ENCODE results near the gene CYSTM1.
A peak's percentile ranks its signal among the peaks of the same experiment; 100 is the strongest.
"Not testable (repeated sequence)": the region's sequence is repeated elsewhere in the genome, so short reads cannot be mapped to it uniquely, and the experiment has no call there.

The CYSTM1 gene

DNA sequence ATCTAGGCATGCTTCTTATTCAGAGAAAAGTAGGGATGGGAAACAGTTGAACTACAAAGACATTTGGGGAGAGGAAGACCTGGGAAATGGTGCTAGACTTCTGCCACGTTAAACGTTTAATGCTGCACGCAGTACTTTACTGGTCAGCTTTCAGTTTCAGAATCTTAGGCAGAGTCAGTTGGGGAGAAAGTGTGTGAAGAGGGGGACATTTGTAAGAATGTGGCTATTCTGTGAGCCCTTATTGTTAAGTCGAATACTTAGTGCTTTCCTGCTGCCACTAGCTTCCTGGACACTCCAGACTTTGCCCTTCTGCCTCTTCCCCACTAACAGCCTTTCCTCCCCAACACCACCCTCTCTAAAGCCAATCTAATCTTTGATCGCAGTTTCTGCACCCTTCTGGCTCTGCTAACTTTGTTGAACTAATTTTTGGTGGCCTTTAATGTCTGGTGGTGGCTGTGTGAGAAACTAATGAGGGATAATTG lies 6.1 kb downstream of the CYSTM1 start:
- no peak for DNase-seq

DNA sequence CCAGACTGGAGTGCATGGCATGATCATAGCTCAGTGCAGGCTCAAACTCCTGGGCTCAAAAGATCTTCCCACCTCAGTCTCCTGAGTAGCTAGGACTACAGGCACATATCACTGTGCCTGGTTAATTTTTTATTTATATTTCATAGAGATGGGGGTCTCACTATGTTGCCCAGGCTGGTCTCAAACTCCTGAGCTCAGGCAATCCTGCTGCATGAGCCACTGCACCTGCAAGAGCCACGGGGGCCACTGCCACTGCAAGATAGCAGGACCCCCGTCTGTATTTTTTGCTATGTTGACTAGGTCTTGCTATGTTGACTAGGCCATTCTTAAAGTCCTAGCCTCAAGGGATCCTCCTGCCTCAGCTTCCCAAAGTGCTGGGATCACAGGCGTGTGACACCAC lies 6.5 kb downstream of the CYSTM1 start:
- no peak for DNase-seq

DNA sequence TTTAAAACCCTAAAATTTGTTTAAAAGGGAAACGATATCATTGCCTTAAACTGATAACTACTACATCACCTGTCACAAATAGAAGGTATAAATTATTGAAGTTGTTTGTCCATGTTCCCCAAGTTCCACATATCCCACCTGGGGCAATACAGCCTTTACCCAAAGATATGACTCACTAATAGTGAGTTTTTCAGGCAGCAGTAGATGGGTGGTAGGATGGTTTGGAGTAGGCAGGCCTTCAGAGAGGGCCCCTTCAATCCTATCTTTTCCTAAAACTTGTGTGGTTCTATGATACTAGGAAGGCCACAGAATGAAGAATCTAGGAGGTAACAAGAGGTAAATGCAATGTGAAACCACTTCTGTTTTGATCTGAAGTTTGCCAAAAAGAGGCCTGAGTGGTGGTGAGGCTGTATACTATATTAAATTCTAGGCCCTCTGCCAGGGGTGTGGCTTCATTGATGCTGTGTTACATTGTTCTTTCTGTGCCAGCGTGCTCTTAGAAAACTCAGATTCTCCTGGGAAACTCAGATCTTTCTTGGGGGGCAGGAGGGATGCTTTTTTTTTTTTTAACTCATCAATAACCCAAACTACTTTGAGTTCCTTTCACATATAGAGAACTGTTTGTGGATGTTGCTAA lies 7.2 kb downstream of the CYSTM1 start:
- no peak for DNase-seq

DNA sequence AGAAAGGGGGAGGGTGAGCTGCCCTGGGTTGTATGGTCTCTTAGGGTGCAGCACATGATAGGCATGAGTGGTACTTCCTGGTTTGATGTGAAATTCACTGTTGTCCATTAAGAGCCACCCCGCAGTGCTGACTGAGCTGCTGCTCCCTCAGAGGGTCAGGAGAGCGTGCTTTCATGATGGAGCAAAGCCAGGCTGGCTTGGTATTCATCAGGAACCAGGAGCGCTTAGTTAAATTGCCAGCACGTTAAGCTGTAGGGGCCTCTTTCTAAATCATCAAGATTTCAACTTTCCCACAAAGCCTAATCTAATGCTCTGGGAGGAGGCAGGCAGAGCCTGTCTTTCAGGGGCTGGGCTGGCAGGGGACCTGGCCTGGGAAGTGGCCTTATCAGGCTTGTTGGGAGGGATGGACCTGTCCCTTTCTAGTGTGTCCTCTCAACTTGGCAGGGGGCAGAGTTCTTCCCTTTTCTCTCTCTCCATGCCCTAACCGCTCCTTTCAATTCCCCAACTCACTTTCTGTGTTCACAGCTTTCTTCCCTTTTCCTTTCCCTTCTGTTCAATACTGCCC lies 7.9 kb downstream of the CYSTM1 start:
- no peak for DNase-seq

DNA sequence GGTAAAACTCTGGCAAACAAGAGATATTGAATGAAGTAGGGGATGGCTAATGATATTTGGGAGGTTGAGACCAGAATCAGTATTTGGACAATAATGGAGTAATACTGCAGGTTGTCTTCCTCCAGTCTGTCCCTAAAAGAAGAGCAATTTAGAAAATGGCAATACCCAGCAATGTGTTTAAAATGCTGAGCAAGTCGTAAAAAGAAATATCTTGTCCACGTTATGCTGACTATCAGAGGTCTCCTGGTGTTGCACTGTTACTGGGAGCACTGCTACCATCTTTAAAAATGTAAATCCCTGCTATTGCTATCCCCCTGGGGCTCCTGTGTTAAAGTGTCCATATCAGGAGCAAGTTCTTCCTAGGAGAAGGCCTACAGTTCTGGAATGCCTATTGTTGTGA lies 10.4 kb downstream of the CYSTM1 start:
- no peak for DNase-seq

DNA sequence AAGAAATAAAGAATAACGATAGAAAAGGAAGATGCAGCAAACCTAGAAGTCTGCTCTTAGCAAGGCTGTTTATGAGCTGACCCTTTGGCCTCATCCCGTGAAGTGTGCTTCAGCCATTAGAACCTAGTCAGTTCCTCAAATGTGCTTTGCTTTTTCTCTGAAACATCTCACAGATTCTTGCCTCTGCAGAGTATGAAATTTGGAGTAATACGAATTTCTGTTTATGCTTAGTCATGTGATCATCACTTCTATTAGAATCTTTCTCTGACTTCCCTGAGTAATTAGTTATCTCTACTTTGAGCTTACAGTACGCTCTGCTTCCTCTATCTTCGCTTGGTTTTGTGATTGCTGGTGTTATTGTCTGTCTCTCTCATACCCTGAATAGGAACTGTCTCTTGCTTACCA lies 11.3 kb downstream of the CYSTM1 start:
- DNase-seq = no peak

DNA sequence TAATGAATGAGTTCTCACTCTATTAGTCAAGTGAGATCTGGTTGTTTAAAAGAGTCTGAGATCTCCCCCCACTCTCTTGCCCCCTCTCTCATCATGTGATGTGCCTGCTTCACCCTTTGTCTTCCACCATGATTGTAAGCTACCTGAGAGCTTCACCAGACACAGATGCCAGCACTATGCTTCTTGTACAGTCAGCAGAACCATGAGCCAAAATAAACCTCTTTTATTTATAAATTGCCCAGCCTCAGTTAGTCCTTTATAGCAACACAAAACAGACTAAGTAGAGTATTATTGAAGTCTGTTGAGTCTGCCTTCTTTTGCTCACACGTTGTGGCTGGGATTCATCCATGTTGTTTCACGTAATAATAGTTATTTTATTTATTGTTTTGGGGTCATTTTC lies 14.3 kb downstream of the CYSTM1 start:
- DNase-seq = no peak

DNA sequence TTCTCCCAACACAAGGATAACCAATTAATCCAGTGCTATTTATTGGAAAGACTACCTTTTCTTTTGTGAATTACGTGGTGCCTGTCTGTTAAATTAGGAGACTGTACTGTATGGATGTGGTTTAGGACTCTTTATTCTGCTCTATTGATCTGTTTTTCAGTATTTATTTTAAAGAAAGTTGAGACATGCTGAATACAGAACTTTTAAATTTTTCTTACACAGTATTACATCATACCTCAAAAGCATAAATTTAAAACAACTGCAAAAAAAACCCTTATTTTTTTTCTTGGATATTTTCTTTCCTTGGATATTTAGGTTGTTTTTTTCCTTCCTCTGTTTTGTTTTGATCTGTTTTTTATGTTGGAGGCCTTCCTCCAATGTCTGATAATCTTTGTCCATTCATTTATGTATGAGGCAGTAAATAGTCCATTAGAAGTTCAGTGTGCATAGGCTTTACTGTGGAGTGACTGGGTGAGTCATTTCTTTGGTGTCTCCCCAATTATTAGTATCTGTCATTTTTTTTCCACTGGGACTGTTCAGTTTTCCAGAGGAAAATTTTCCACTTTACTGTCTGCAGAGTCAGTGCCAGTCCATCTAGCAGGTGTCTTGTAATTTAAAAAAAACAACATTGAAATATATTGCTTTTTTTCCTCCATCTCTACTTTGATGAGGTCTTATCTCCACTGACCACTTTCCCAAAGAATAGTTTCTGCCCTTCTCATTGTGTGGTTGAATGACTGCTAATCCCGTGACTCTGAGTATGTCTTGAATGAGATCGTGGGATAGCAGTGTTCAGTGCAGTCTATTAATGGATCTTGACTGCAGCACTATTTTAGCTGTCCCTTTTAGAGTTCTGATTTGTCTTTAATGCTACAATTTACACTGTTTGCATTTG lies 15.2 kb downstream of the CYSTM1 start:
- no peak for DNase-seq

DNA sequence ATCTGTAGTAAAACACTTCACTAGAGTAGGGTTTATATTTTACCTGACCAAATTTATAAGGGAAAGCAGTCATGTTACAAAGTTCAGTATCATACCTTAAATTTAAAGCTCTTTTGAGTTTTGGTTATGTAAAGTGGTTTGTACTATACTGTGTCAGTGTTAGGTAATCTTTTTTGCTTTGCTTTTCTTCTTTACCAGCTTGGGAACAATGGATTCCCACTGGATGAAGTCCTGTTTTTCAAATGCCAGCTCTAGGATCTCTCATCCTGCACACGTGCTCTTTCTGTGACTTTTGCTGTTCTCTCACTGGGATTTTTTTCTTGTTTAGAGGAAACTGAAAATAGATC lies 15.9 kb downstream of the CYSTM1 start:
- no peak for DNase-seq

DNA sequence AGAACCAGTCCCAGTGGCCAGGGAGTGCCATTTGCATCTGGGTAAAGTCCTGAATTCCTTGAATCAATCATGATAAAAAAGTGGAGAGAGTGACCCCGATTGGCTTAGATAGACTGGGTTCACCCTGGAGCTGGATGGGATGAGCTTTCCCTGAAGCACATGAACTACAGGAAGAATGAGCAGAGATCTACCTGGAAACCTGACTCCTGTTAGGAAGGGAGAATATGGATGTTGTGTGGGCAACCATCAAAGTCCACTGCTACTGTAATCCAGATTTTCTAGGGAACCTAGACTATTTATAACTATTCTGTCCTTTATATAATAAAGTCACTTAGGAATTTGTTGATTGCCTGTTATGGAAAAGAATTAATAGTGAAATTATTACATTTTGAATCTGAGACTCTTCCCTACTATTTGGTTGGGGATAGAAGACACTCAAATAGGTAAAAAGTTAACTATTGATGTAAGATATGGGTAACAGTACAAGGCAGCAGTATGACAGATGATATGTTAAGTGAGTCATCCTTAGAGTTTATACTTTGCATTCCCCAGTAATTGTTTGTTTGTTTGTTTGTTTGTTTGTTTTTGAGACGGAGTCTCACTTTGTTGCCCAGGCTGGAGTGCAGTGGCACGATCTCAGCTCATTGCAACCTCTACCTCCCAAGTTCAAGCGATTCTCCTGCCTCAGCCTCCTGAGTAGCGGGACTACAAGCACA lies 17.9 kb downstream of the CYSTM1 start:
- no peak for DNase-seq

DNA sequence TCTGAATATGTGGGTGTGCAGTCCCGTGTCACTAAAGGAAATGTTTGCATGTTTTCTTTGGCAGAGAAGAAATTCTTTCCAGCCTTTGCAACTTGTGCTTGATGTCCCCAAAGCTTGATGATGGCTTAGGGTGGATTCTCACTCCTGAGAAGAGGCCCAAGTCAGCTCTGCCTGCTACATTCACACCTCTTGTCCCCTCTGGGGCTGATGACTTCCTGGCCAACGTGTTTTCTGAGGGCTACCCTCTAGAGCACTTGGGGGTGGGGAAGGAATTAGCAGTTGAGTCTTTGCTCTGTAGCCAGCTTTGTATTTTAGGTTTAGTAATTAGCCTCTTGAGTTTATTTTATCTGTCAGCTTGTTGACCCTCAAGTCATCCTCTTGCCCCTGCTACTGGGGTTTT lies 19.7 kb downstream of the CYSTM1 start:
- peak; percentile 43 for DNase-seq

DNA sequence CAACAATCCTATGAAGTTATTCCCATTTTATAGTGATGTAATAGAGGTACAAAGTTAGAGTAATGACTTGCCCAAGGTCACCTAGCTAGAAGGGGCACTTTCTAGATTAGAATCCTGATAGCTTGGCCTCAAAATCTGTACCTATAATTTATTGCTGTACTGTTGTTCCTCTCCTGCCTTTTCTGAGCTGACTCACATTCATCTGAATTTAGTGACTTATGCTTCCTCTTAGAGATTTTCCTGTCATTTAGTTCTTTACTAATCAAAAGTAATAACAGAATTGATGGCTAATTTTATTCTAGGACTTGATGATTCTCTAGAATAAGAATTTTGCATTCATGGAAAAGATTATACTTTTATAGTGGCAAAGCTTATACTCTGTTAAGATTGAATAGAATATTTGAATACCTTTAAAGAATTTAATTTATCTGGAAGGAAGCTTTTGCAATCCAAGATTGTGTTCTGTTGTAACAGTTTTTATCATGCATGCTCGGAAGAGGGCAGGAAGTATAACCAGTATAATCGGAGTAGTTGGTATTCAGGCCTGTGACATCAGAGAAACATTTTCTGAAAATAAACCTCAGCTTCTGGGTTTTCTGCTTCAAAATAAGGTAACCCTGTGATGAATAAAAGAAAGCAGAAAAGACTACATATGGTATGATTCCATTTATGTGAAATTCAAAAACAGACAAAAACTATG lies 21.3 kb downstream of the CYSTM1 start:
- no peak for DNase-seq

DNA sequence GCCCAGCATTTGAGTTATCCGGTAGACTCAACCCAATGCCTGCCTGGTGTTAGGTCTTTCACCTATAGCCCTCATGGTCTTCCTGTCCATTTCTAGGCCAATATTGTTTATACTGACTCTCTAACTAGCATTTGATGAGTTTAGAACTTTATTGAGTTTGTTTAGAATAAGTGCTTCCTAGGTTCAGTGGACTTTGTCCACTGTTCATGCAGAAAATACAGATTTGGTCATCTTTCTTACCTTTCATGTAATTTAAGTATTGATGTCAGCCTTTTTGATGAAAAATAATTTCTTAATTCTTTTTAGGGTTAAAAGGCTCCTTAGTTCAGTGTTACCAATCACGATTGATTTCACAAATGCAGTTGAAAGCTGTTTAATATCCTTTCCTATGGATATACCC lies 22.0 kb downstream of the CYSTM1 start:
- DNase-seq = no peak

DNA sequence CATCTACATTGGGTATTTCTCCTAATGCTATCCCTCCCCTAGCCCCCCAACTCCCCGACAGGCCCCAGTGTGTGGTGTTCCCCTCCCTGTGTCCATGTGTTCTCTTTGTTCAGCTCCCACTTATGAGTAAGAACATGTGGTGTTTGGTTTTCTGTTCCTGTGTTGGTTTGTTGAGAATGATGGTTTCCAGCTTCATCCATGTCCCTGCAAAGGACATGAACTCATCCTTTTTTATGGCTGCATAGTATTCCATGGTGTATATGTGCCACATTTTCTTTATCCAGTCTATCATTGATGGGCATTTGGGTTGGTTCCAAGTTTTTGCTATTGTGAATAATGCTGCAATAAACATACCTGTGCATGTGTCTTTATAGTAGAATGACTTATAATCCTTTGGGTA lies 23.9 kb downstream of the CYSTM1 start:
- DNase-seq = not testable (repeated sequence)

DNA sequence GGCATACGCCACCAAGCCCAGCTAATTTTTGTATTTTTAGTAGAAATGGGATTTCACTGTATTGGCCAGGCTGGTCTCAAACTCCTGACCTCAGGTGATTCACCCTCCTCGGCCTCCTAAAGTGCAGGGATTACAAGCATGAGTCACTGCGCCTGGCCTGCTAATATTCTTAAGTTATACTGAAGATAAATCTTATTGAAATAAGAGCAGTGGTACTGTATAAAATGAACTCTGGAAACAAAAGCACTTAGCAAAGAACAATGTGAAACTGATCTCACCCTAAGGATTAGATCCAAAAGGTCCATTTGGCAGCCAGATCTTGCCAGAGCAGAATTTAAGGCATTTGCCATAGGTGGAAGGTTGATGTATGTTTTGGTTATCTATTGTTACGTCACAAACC lies 27.1 kb downstream of the CYSTM1 start:
- DNase-seq = no peak

DNA sequence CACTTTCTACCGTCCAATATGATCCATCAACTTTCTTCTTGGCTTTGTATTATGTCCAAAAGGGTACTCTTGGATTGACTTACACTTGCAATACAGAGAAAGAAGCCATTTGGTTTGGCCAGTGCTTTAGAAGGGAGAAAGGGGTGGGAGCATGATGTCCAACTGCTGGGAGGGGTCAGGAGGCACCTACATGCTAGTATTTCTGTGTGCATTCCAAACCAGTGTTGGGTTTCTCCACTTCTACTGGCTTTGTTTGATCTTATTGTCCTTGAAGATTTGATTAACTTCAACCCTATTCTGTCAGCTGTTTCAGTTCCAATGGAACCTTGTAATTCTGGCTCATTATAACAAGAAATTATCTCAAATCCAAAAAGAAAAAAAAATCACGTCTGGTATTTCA lies 27.6 kb downstream of the CYSTM1 start:
- no peak for DNase-seq

DNA sequence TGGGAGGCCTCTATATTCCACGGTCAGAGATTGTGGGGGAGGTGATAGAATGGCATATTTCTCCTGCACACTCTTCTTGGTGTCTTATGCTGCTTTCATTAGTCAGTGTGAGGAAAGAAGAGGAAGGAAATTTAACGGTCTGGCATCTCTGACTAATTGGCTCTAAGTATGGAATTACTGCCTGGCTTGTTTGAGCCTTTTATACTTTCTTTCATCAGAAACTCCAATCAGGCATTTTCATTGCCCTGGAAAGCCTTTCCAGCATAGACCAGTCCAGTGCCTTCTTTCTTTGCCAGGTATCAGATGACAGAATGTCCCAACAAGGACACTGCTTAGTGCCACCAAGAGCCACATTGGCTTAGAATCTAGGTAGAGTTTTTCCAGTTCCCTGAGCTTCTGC lies 30.2 kb downstream of the CYSTM1 start:
- DNase-seq = no peak

DNA sequence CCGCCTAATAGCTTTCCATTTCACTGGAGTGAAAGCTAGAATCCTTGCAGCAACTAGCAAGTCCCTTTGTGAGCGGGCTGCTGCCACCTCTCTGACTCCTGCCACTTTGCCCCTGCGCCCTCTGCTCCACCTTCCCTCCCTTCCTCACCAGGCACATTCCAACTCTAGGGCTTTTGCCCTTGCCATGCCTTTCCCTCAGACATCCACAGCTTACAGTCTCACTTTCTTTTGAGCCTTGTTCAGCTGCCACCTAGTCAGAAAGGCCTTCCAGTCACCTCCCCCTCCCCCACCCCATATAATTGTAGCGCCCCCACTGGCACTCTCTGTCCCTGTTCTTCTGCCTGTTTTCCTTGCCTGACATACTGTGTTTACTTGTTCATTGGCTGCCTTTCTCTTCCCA lies 31.0 kb downstream of the CYSTM1 start:
- DNase-seq = no peak

DNA sequence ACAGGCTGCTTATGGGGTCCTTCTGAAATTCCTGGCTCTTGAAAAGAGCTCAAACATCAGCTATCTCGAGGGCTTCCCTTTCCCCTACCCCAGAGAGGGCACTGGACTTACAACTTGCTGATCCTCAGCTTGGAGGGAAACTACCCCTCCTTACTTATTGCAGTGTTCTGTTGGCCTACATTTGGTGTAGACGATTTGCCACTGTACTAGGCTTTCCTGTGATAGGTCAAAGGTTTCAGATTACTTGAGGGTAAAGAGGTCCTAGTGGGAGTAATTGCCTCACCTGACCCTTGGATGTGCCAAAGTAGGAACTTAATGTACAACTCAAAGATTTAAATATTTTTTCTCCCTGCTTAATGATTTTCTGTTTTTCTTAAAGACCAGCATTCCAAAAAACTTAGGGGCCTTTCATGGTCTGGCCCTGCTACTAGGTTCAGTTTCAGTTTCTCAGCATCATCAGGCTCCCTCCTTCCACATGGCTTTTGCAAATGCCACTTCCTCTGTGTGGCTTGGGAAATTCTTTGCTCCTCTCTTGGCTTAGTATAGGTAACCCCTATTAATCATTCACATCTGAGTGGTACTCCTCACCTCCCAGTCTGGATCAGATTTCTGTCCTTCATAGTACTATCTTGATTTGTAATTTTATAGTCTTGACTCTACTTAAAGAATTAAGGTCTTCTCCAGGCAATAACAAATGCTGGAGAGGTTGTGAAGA lies 32.4 kb downstream of the CYSTM1 start:
- DNase-seq = no peak

DNA sequence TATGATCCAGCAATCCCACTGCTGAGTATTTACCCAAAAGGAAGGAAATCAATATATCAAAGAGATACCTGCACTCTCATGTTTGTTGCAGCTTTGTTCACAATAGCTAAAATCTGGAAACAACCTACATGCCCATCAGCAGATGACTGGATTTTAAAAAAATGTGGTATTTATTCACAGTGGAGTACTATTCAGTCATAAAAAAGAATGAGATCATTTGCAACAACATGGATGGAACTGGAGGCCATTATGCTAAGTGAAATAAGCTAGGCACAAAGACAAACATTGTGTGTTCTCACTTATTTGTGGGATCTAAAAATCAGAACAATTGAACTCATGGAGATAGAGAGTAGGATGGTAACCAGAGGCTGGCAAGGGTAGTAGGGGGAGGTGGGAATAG lies 33.1 kb downstream of the CYSTM1 start:
- DNase-seq = no peak

DNA sequence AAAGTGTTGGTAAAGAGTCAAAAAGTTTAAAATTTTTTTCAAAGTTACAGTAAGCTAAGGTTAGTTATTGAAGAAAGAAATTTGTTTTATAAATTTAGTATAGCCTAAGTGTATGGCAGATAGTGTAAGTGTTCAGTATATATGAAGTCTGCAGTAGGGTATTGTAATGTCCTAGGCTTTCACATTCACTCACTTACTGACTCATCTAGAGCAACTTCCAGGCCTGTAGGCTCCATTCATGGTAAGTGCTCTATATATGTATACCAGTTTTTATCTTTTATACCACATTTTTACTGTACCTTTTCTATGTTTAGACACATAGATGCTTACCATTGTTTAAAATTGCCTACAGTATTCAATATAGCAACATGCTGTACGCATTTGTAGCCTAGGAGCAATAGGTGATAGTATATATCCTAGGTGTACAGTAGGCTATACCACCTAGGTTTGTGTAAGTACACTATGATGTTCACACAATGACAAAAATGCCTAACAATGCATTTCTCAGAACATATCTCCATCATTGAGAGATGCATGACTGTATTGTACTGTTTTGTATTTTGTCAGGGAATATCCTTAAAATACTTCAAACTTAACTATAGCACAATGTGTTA lies 38.5 kb downstream of the CYSTM1 start:
- no peak for DNase-seq

DNA sequence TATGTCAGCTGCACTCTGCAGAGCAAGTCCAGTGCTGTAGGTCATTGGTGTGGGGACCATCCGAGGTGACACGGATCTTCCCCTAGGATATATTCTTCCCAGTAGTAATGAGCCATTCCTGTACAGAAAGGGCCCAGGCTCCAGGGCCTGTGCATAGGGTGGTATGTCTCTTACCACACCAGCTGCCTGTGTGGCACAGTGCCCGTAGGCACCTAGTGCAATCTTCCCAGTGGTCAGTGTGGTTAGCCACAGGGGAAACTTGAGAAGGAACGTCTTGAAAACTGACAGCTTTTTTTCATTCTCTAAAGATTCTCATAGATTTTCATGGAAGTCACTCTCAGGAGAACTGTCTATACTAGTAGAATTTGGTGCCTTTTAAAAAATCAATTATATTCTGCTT lies 39.8 kb downstream of the CYSTM1 start:
- DNase-seq = no peak
